PC-3 (cell line): ENCODE results near the gene DCD. TPM values are rescaled to one million over a fixed set of nuclear protein-coding genes. Genes with fewer than 3 reads are reported as not detected.

Experiments used
- ATAC-seq: fragments of 200-7000 bp; cut with Tn5 transposase; 2 replicates; pipeline ENCODE4 v1.9.1; 2020; ENCODE audit warnings: mild to moderate bottlenecking, moderate library complexity
- BruUV-seq: library from RNA; stranded (reverse); fragments of 400-500 nt; replicated peaks from 2 replicates; lab custom pipeline; 2021; lab: Mats Ljungman, UMichigan
- CTCF ChIA-PET: fragments of 300-600 bp; sonication (Branson Sonifier 250); formaldehyde crosslinking; loops from one replicate; lab custom pipeline; 2022; ENCODE audit warnings: antibody characterized with exemption; lab: Charles Lee
- POLR2A ChIA-PET: fragments of 300-600 bp; sonication (Branson Sonifier 250); formaldehyde crosslinking; loops from one replicate; lab custom pipeline; 2022; ENCODE audit warnings: antibody characterized with exemption; ENCODE audit not compliant: unreplicated experiment; lab: Charles Lee
- DNase-seq: peaks from one replicate; pipeline ENCODE4 v3.0.0-alpha.2; 2015
- H2AFZ ChIP-seq: fragments of 300-600 bp; sonication (generic); 2 replicates; pipeline ENCODE4 v1.6.0; 2016; ENCODE audit warnings: antibody characterized with exemption, low read length
- H3F3A ChIP-seq: fragments of 300-600 bp; sonication (generic); one replicate; pipeline ENCODE4 v1.6.0; 2017; ENCODE audit warnings: antibody characterized with exemption, low read length, control low read depth, mild to moderate bottlenecking; ENCODE audit not compliant: unreplicated experiment
- H3K27ac ChIP-seq: fragments of 300-600 bp; sonication (generic); 2 replicates; pipeline ENCODE4 v1.5.1; 2016; ENCODE audit warnings: mild to moderate bottlenecking, low read length
- H3K27me3 ChIP-seq: fragments of 300-600 bp; sonication (generic); 2 replicates; pipeline ENCODE4 v1.6.1; 2016; ENCODE audit warnings: low read length, mixed read lengths
- H3K36me3 ChIP-seq: fragments of 300-600 bp; sonication (generic); 2 replicates; pipeline ENCODE4 v1.6.1; 2016; ENCODE audit warnings: low read depth, mixed run types, low read length, mixed read lengths
- H3K4me1 ChIP-seq: fragments of 300-600 bp; sonication (generic); 2 replicates; pipeline ENCODE4 v1.5.1; 2016; ENCODE audit warnings: low read length; ENCODE audit not compliant: insufficient read depth
- H3K4me2 ChIP-seq: fragments of 300-600 bp; sonication (generic); 2 replicates; pipeline ENCODE4 v1.6.0; 2016; ENCODE audit warnings: low read length
- H3K4me3 ChIP-seq: fragments of 300-600 bp; sonication (generic); 2 replicates; pipeline ENCODE4 v1.5.1; 2016; ENCODE audit warnings: mild to moderate bottlenecking, low read length, mixed read lengths
- H3K79me2 ChIP-seq: fragments of 300-600 bp; sonication (generic); 2 replicates; pipeline ENCODE4 v1.6.1; 2017; ENCODE audit warnings: low read length, mixed read lengths
- H3K9ac ChIP-seq: fragments of 300-600 bp; sonication (generic); 2 replicates; pipeline ENCODE4 v1.6.0; 2016; ENCODE audit warnings: mild to moderate bottlenecking, low read length
- H3K9me2 ChIP-seq: fragments of 300-600 bp; sonication (generic); replicated peaks from 2 replicates; pipeline ENCODE4 v1.6.1; 2016; ENCODE audit warnings: mixed run types, low read length, mixed read lengths
- H3K9me3 ChIP-seq: fragments of 300-600 bp; sonication (generic); 2 replicates; pipeline ENCODE4 v1.6.1; 2016; ENCODE audit warnings: low read length, mixed read lengths
- H4K20me1 ChIP-seq: fragments of 300-600 bp; sonication (generic); 2 replicates; pipeline ENCODE4 v1.6.1; 2016; ENCODE audit warnings: low read length, mixed read lengths
- EZH2 ChIP-seq: fragments of 300-600 bp; sonication (generic); IDR thresholded peaks from one replicate; pipeline ENCODE4 v1.6.1; 2017; ENCODE audit warnings: antibody characterized with exemption, mild to moderate bottlenecking, low read length; ENCODE audit not compliant: unreplicated experiment
- EZH2phosphoT487 ChIP-seq: fragments of 300-600 bp; sonication (generic); IDR thresholded peaks from 2 replicates; pipeline ENCODE4 v1.6.1; 2018; ENCODE audit warnings: mild to moderate bottlenecking, antibody characterized with exemption, low read length, borderline replicate concordance
- intact Hi-C: fragments of 100-400 bp; cut with micrococcal nuclease; formaldehyde crosslinking; loops from 2 replicates; pipeline ENCODE4 v1.9.0; 2023
- total RNA-seq: library from RNA; depleted of rRNA; stranded (reverse); fragments of >200 nt; gene quantifications from 2 replicates; pipeline ENCODE4 v1.2.3, GENCODE V29; 2014
- TF ChIP-seq, protein P1 (sequence below): fragments of 300-600 bp; sonication (generic); conservative IDR thresholded peaks from 2 replicates; pipeline ENCODE4 v1.5.1; 2017; ENCODE audit warnings: antibody characterized with exemption, low read depth, mild to moderate bottlenecking, low read length

Gene DCD
- total RNA-seq, 1 experiment from 2014 or later, result not detected

GRCh38 chr12:54631988-54632728 lies 16.0 kb downstream of the DCD start:
- no peak overlapping the region for H2AFZ ChIP-seq
- no peak for ATAC-seq
- no peaks in the 10 kb centered on the region for H3K79me2 ChIP-seq
- peaks cover 38% of the 10 kb centered on the region for H3K27me3 ChIP-seq
- no peaks in the 10 kb centered on the region for H3K4me1 ChIP-seq
- H3K4me3 ChIP-seq, result no peak overlapping the region
- POLR2A ChIA-PET, result no interaction called here
- H3K27ac ChIP-seq, result no peak overlapping the region
- BruUV-seq, result no TSS peak
- intact Hi-C loops, result no loop called here
- H3F3A ChIP-seq, result no peaks in the 10 kb centered on the region
- H4K20me1 ChIP-seq, result no peaks in the 10 kb centered on the region
- H3K9me3 ChIP-seq, result no peaks in the 10 kb centered on the region
- 0 out of 2 replicates have a peak, but pooled peaks cover 3% of the 10 kb centered on the region for H3K9me2 ChIP-seq
- H3K36me3 ChIP-seq, result no peaks in the 10 kb centered on the region
- CTCF ChIA-PET, result no interaction called here
- TF ChIP-seq, protein P1, sequence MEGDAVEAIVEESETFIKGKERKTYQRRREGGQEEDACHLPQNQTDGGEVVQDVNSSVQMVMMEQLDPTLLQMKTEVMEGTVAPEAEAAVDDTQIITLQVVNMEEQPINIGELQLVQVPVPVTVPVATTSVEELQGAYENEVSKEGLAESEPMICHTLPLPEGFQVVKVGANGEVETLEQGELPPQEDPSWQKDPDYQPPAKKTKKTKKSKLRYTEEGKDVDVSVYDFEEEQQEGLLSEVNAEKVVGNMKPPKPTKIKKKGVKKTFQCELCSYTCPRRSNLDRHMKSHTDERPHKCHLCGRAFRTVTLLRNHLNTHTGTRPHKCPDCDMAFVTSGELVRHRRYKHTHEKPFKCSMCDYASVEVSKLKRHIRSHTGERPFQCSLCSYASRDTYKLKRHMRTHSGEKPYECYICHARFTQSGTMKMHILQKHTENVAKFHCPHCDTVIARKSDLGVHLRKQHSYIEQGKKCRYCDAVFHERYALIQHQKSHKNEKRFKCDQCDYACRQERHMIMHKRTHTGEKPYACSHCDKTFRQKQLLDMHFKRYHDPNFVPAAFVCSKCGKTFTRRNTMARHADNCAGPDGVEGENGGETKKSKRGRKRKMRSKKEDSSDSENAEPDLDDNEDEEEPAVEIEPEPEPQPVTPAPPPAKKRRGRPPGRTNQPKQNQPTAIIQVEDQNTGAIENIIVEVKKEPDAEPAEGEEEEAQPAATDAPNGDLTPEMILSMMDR, result peak; percentile 33; the same call in 1 of the 2 replicates
- no peak for TF ChIP-seq EZH2phosphoT487
- H3K4me2 ChIP-seq, result no peak overlapping the region
- H3K9ac ChIP-seq, result no peak overlapping the region
- DNase-seq, result no peak

DNA sequence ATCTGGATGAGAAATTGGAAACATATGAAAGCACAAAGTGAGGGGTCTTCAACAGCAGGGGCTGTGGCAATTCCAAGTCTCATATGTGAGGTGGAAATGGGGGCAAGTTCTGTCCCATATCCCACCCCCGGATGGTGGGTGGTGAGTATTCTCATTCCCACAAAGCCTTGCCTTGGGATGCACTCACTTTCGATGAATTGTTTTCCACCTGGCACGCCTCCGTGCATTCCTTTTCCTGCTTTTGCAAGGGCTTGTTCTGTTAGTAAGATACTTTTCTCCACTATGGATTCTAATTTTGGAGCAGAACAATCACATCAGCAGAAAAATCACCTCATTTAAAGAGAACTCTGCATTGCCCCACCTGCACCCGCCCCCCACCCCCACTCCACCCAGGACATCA lies 16.6 kb downstream of the DCD start:
- Histone ChIP-seq H3K4me3 (no peak overlapping the region), H3K36me3 (no peaks in the 10 kb centered on the region), H3K79me2 (no peaks in the 10 kb centered on the region), H3F3A (no peaks in the 10 kb centered on the region), H3K27ac (no peak overlapping the region), H3K27me3 (peaks cover 38% of the 10 kb centered on the region), H2AFZ (no peak overlapping the region), H3K9me3 (no peaks in the 10 kb centered on the region), H3K9ac (no peak overlapping the region), H3K4me2 (no peak overlapping the region), H4K20me1 (no peaks in the 10 kb centered on the region), H3K9me2 (0 out of 2 replicates have a peak, but pooled peaks cover 3% of the 10 kb centered on the region), H3K4me1 (no peaks in the 10 kb centered on the region)
- no TSS peak for BruUV-seq
- intact Hi-C loops, result no loop called here
- ATAC-seq, result no peak
- DNase-seq, result no peak
- ChIA-PET POLR2A (no interaction called here), CTCF (no interaction called here)
- TF ChIP-seq, protein P1, result no peak
- TF ChIP-seq EZH2 (no peak), EZH2phosphoT487 (no peak)

DNA sequence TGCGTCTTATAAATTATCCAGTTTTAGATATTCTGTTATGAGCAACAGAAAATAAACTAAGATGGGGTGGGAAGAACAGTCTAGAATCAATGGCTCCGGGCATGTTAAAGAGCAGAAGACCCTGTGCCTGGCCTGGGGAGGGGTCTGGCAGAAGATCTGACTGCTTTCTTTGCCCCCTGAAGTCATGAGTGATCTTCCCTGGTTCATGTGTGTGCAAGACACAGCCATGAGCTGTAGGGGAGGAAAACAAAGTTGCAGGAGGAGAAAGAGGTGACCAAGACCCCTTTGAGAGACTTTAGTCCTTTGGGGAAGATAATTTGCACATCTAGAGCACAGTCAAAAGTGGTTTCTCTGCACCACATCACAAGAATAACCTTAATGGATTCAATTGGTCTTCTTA lies 18.2 kb downstream of the DCD start:
- no peaks in the 10 kb centered on the region for H4K20me1 ChIP-seq
- DNase-seq (no peak), ATAC-seq (no peak)
- POLR2A ChIA-PET, result no interaction called here
- H3K79me2 ChIP-seq, result no peaks in the 10 kb centered on the region
- no peak for TF ChIP-seq EZH2phosphoT487
- TF ChIP-seq EZH2, result no peak
- TF ChIP-seq, protein P1, result no peak
- H3K9me2 ChIP-seq, result 0 out of 2 replicates have a peak, but pooled peaks cover 3% of the 10 kb centered on the region
- no peaks in the 10 kb centered on the region for H3F3A ChIP-seq
- intact Hi-C loops, result no loop called here
- BruUV-seq, result no TSS peak
- CTCF ChIA-PET, result no interaction called here
- H3K27me3 ChIP-seq, result peaks cover 31% of the 10 kb centered on the region
- no peak overlapping the region for H3K9ac ChIP-seq
- no peaks in the 10 kb centered on the region for H3K9me3 ChIP-seq
- no peak overlapping the region for H3K27ac ChIP-seq
- no peak overlapping the region for H3K4me2 ChIP-seq
- no peak overlapping the region for H3K4me3 ChIP-seq
- H2AFZ ChIP-seq, result no peak overlapping the region
- H3K36me3 ChIP-seq, result no peaks in the 10 kb centered on the region
- no peaks in the 10 kb centered on the region for H3K4me1 ChIP-seq
